SHP77 treated with DMSO at 0.1 percent for 48 hours (cell line): ENCODE data around the gene CCDC197.

Source experiments
- DNase-seq: peaks from one replicate; lab custom pipeline; 2025; lab: John Stamatoyannopoulos, UW

The CCDC197 gene

GRCh38 chr14:93977790-93978581, 19.1 kb upstream of the CCDC197 start:
- DNase-seq = no peak

DNA sequence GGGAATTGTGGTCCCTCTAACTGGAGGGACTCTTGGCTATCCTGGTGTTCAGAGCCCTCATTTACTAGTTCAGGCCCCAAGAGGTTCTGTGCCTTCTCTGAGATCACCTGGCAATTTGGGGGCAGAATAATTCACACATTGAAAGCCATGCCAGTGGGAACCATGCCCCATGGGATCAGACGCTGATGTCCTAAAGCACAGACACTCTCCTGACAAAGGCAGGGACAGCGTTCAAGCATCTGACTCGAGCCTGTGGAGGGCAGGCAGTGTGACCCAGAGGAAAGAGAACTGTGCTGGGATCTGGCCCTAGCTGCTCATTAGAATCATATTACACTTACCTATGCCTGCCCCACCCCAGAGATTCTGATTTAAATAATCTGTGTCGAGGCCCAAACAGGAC, 18.4 kb upstream of the CCDC197 start:
- DNase-seq = no peak

DNA sequence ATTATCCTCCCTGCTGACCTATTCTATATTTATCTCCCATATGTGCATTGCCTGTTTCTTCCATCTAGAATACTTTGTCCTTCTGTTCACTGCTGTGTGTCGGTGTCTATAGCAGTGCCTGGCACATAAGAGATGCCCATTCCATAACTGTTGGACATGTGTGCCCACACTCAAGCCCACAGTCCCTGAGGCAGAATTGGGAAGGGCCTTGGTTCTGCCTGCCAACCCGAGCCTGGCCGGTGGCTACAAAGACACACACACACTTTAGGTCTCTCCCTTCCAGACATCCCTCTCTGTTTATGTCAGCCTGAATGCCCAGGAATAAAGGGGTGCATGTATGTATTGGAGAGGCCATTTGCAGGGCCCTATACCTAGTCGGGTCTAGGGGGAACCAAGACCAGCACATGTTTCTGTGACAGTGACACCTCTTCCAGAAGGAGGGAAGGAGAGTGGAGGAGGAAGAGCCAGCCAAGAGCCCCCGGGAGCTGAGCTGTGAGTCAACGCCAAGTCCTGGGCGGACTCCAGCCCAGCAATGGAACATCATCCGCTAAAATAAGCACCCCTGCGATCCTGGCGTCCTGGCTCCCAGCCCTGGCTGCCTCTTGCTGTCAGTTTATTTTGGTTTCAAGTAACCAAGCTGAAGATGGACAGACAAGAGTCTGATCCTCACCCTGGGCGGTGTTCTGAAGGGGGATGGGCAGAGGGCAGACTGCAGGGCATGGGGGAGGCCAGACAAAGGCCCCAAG, 16.5 kb upstream of the CCDC197 start:
- no peak for DNase-seq

DNA sequence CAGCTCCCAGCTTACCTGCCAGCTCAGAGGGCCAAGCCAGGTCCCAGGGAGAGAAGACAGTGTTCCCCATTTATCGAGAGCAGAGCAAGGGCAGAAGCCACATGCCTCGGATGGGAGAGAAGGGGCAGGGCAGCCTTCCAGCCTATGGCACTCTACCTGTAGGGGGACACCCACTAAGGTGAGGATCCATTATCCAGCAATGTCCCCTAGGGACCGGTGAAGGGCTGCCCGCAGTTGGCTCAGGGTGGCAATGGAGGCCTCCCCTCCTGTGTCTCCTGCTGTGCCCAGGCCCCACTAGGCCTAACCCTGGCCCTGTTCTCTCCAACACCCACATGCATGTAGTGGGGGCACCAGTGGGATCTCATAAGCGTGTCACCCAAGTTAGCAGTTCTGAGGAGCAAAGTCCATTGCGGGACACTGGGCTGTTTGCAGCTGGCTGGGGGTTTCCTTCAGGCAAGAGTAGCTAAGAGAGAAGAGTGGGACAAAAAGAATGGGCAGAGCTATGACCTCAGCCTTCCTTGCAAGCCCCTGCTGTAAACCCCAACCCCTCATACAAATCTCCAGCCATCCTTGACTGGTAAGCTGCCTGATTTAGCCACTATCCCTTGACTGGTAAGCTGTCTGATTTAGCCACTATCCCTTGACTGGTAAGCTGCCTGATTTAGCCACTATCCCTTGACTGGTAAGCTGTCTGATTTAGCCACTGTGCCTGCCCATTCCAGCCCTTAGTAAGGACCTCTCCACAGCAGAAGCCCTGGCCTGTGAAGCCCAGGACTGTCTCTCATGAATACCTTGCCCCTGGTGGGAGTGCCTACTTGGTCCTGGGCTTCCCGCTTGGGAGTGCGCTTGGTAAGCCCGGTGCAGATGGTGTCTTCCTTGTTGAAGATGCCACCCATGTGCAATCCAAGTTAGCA, 15.5 kb upstream of the CCDC197 start:
- no peak for DNase-seq

- no peak for DNase-seq
These were observed 14.7 kb upstream of the CCDC197 start for GRCh38 chr14:93982230-93983007.

GRCh38 chr14:93984070-93984469, 13.0 kb upstream of the CCDC197 start:
- no peak for DNase-seq

- DNase-seq = no peak
These were observed 12.1 kb upstream of the CCDC197 start for GRCh38 chr14:93984987-93985410.

DNA sequence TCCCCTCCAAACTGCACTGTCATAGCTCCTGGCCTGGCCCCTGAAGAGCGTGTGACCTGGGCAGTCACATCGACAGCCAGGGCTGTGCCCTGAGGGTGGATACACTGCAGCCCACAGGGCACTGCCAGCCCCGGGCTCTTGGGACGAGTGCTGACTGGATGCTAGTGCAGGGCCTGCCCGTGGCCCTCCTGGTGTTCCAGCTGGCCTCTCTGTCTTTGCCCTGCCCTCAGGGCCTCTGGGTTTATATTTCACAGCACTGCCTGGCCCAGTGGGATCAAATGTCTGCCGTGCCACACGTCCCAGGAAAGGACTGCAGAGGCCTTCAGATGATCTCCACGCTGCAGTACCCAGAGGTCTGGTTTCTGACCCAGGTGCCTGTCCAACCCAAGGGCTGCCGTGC, 10.1 kb upstream of the CCDC197 start:
- no peak for DNase-seq

DNA sequence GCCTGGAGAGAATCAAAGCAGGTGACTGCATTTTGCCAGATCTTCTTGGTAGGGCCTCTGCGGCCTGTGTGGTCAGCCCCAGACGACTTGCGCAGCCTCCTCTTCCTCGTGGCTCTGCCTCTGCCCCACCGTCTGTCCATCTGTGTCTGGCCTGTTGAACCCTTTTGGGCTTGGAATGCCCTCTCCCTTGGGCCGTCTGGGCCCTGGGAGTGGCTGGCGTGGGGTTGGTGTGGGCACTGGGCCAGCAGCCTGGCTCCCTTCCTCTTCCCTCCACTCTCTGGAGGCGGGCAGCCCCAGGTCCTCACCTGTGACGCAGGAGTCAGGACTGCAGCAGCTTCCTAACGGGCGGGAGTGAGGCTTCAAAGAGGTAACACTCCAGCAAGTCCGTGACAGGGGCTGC, 9.7 kb upstream of the CCDC197 start:
- DNase-seq = no peak

GRCh38 chr14:93987815-93988476, 9.2 kb upstream of the CCDC197 start:
- DNase-seq = no peak

DNA sequence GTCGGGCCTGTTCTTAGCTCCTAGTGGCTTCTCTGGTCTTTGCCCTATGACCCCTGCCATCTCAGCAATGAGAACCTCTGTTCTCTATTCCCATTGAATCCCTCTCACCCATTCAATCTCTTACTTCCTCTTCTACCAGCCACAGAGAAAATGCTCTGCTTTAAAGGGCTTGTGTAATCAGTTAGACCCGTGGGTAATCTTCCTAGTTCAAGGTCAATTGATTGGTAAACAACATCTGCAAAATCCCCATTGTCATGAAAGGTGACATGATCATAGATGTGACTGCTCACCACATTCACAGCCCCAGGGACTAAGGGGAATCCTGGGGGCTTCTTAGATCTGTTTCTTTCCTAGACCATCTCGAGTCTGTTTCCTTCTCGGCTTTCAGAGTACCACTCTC, 7.2 kb upstream of the CCDC197 start:
- no peak for DNase-seq

DNA sequence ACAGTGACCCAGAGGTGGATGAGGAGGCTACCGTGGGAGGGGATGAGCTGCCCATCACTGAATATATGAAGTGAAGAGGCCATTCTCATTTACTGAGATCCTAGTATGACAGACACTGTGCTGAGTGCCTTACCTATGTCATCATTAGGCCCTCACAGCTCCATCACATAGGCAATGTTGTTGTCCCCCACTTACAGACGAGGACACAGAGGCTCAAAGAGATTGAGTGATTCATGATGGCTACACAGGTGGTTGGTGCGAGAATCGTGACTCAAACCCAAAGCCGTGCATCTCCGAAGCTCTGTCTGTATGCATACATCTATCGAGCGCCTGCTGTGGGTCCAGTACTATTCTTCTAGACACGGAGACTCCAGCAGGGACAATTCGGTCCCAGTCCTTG, 5.9 kb upstream of the CCDC197 start:
- no peak for DNase-seq

- no peak for DNase-seq
These were observed 5.5 kb upstream of the CCDC197 start for GRCh38 chr14:93991649-93992048.

- DNase-seq = no peak
These were observed 3.7 kb upstream of the CCDC197 start for GRCh38 chr14:93993382-93993781.

GRCh38 chr14:93994919-93995682, 2.0 kb upstream of the CCDC197 start:
- no peak for DNase-seq

DNA sequence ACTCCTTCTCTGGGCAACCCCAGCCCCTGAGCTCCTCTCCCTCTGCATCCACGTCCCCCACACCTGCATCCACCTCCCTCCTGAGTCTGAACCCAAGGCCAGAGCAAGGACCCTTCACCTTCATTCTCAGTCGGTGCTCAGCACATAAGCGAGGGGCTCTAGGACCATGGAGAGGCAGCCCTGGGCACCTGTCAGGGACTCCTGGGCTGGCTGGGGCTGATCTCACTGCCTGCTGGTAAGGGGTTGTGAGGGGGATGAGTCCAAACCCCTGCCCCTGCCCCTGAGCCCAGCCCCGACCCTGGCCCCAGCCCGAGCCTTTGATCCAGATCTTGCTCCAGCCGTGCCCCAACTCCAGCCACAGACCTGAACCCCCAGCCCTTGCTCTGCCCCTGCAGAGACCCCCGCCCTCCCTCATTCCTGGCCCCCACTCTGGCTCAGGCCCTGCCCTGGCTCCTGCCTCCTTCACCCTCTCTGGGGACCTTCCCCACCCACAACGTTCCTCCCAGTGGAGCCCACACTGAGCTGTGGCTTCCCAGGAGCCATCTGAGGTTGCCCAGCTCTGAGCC, 888 bp upstream of the CCDC197 start:
- no peak for DNase-seq

GRCh38 chr14:93997916-93998870, 1.1 kb downstream of the CCDC197 start:
- DNase-seq = no peak

DNA sequence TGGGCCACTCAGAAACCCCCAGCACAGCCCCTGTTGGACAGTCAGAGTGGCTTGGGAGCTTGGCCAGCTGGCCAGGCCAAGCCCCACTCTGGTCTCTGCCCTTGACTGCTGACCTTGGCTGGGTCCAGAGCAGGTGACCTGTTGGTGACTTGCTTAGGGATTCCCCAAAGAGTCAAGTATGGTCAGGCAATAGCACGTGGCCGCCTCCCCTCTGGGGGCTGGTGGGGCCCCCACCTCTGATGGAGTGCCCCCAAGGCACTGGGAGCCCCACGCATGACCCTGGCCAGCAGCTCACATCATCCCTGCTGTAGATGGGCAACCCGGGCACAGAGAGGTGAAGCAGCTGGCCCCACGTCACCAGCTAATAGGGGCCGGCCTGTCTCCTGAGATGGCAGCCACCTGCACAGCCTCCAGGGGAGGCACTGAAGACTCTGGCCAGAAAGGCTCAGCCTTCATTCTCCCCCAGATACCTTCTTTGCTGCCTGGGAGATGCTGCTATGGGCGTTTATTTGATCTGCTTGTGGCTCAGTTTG, 1.8 kb downstream of the CCDC197 start:
- DNase-seq = no peak

GRCh38 chr14:93999573-93999972, 2.5 kb downstream of the CCDC197 start:
- no peak for DNase-seq
